ENCODE results near the gene ESPNL.

ESPNL gene

DNA sequence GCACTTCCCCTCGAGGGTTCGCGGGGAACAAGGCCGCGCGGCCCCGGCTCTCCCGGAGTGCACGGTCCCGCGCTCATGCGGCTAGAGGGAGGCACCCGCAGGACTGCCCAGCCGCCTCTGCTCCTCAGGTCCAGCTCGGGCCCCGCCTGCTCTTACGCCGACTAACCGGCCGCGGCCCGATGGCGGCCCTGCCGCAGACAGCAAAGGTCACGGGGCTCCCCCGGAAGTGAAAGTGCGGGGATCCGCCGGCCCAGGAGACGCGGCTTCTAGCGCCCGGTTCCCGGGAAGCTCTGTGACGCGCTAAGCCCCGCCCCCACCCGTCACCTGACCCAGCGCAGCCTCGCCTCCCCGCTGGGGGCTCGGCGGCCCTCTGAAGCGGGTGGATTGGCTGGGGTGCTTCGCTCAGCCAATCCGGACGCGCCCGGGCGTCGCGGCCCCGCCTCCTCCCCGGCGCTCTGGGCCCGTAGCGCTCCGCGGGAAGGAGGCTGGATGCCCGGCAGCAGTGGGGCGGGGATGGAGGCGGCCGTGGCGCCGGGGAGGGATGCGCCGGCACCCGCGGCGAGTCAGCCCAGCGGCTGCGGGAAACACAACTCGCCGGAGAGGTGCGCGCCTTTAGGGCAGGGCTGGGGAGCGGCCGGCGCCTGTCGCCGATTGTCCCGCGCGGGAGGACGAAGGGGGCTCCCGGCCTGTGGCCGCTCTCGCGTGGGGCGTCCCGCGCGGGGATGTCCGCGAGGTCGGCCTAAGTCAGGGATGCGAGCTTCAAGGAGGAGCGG is 39.4 kb upstream of the ESPNL start, which contains the start of gene SCLY:
Gene SCLY (plus strand): TSS at position 460 of the 773 bp plus-strand sequence. CDS start 54 bp downstream, at position 514.
- DNase-seq (ENCODE audit: low read depth): peak; percentile 97
- peak within 1 kb of the TSS; percentile 89 for H3K4me3 ChIP-seq (replicated peaks; ENCODE audit: low read depth, low read length)
- TF ChIP-seq, protein P1, sequence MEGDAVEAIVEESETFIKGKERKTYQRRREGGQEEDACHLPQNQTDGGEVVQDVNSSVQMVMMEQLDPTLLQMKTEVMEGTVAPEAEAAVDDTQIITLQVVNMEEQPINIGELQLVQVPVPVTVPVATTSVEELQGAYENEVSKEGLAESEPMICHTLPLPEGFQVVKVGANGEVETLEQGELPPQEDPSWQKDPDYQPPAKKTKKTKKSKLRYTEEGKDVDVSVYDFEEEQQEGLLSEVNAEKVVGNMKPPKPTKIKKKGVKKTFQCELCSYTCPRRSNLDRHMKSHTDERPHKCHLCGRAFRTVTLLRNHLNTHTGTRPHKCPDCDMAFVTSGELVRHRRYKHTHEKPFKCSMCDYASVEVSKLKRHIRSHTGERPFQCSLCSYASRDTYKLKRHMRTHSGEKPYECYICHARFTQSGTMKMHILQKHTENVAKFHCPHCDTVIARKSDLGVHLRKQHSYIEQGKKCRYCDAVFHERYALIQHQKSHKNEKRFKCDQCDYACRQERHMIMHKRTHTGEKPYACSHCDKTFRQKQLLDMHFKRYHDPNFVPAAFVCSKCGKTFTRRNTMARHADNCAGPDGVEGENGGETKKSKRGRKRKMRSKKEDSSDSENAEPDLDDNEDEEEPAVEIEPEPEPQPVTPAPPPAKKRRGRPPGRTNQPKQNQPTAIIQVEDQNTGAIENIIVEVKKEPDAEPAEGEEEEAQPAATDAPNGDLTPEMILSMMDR (IDR thresholded peaks at IDR 0.05; ENCODE audit: low read length, missing control alignments): no peak

DNA sequence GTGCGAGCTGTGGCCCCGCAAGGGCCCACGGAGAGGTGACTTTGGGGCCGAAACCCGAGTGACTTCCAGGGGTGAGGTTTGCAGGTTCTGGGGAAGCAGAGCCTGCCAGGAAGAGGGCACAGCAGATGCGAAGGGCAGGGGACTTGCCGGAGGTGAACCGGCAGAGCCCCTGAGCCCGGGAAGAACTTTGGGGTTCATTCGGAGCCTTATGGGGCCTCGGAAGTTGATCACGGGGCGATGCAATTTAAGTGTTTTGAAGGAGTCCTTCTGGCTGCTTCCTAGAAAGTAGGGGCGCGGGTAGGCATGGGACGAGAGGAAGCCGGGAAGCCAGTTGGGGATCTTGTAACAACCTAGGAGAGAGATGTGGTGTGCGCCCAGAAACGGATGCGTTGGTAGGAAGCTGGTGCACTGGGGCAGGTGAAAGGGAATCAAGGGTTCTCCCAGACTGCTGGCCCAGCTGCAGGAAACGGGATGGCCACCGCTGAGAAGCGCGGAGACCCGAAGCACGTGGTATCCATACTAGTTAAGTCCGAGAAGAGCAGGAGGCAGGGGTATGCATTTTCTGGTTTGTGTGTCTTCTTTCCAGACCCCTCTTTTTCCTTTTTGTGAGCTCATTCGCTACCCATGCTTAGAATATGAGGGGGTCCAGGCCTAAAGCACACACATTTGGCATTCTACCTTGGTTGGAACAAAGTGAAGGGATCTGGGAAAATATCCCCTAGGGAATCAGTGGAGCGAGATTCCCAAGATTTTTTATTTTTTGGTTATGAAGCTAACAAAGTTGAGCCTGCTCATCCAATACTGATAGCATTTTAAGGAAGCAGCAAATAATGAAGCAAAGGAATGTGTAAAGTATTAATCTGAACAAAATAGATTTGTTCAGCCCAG is 38.6 kb upstream of the ESPNL start:
- peak; percentile 41 for DNase-seq (ENCODE audit: low read depth)
- TF ChIP-seq, protein P1 (IDR thresholded peaks at IDR 0.05; ENCODE audit: low read length, missing control alignments): no peak
- H3K4me3 ChIP-seq (replicated peaks; ENCODE audit: low read depth, low read length): peak overlapping the region; percentile 89

DNA sequence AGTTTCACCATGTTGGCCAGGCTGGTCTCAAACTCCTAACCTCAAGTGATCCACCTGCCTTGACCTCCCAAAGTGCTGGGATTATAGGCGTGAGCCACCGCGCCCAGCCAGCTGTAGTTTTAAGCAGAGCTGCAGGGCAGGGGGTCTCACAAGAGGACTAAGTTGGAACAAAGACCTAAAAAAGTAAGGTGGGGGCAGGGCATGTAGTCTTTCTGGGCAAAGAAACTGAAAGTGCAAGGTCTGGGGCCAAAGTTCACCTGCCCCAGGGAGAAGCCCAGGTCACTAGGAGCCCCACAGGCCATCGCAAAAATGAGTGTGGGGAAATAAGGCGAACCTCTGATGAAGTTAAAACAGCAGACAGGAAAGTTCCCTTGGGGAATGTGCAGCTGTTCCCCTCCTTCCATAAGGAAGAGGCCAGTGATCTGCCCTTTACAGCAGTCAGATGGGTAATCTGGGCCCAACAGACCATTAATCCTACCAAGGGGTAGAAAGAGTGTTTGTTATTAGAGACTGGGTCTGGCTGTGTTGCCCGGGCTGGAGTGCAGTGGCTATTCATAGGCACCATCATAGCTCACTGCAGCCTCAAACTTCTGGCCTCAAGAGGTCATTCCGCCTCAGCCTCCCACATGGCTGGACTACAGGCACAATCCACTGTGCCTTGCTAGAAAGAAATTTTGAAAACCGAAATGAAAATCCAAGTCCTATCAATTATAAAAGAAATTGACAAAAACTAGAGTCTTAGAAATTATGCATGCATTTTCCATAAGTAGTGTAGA is 36.5 kb upstream of the ESPNL start:
- H3K4me3 ChIP-seq (replicated peaks; ENCODE audit: low read depth, low read length): no peak overlapping the region
- TF ChIP-seq, protein P1 (IDR thresholded peaks at IDR 0.05; ENCODE audit: low read length, missing control alignments): no peak
- DNase-seq (ENCODE audit: low read depth): no peak

DNA sequence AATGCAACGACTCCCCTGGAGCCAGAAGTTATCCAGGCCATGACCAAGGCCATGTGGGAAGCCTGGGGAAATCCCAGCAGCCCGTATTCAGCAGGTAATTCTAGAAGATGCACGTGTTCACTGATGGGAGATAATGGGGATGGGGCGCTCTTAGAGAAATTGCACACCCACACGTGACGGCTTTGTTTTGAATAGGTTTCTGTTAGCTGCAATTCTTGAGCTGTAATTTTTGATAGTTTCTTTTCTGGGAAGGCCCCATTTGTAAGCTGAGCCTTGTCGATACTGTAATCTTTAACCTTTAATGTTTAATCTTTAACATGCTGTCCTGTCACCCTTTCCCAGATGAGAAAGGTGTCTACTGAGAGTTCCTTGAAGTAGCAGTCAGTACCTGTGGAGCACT is 35.8 kb upstream of the ESPNL start:
- DNase-seq (ENCODE audit: low read depth): no peak
- TF ChIP-seq, protein P1 (IDR thresholded peaks at IDR 0.05; ENCODE audit: low read length, missing control alignments): no peak

DNA sequence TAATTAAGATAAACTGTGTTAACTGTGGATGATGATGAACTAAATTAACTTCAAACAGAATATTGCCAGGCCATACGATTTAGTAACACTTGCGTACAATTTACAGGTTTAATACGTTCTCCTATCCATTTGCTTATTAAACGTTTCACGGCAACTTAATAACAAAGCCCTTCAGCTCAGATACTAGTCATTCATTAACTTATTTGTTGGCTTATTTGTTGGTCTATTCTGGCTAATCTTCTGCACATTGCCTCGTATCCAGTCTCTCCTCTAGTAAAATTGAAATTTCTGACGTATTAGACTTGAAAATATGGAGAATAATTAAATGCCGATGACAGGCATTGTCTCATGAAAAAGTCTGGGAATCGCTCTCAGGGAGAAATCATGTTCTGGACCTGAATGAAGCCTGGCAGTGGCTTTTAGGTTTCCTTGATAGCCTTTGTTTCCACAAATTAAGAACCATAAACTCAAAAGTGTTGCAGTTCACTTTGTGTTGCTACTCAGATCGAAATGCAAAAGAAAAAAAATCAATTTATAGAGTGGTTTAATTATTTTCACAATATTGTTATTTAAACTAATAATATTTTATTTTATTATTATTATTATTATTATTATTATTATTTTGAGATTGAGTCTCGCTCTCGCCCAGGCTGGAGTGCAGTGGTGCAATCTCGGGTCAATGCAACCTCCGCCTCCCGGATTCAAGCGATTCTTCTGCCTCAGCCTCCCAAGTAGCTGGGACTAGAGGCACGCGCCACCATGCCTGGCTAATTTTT is 34.9 kb upstream of the ESPNL start:
- DNase-seq (ENCODE audit: low read depth): no peak
- H3K4me3 ChIP-seq (replicated peaks; ENCODE audit: low read depth, low read length): no peak overlapping the region

More for the DNA sequence above, 35.8 kb upstream of the ESPNL start:
- H3K4me3 ChIP-seq (replicated peaks; ENCODE audit: low read depth, low read length): no peak overlapping the region

More for the DNA sequence above, 34.9 kb upstream of the ESPNL start:
- TF ChIP-seq, protein P1 (IDR thresholded peaks at IDR 0.05; ENCODE audit: low read length, missing control alignments): no peak
